Measurements from ENCODE around the gene RCBTB2.

GRCh38 chr13:48531416-48532255 is 1.2 kb downstream of the RCBTB2 start:
- TF ChIP-seq CTCF (IDR thresholded peaks at IDR 0.05; ENCODE audit: low read depth, low read length, poor library complexity, severe bottlenecking) (no peak), EZH2phosphoT487 (IDR thresholded peaks at IDR 0.05; ENCODE audit: borderline replicate concordance, low read length) (no peak)

All from DOHH2 (cell line).